Measurements from ENCODE around the gene RBMY1J.
"Not testable (repeated sequence)": the region's sequence is repeated elsewhere in the genome, so short reads cannot be mapped to it uniquely, and the experiment has no call there.

Gene RBMY1J

DNA sequence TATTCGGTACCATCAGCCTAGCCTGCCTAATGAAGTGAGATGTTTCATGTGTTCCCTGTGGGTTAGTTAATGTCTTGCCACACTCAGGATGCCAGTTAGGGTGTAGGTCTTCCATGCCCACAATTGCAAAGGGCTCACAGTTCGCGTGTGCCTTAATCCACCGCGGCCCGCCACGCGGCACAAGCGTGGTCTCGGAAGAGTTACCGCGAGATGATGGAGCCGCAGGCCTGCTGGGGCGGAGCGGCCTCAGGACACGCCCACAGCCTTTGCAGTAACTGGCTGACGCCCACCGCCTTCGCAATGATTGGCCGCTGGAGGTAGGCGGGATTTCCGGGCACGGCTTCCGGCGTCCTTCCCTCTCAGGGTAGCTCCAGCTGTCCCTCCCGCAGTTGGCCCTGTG, at the start of gene RBMY1J:
TSS of gene RBMY1J (plus strand) at position 301 of the 400 bp plus-strand sequence. CDS start 2,038 bp downstream, outside the sequence.
- H3K9me3 Mint-ChIP-seq; H3K36me3 Mint-ChIP-seq (ENCODE audit: low read depth); H3K27ac Mint-ChIP-seq: not testable (repeated sequence)

DNA sequence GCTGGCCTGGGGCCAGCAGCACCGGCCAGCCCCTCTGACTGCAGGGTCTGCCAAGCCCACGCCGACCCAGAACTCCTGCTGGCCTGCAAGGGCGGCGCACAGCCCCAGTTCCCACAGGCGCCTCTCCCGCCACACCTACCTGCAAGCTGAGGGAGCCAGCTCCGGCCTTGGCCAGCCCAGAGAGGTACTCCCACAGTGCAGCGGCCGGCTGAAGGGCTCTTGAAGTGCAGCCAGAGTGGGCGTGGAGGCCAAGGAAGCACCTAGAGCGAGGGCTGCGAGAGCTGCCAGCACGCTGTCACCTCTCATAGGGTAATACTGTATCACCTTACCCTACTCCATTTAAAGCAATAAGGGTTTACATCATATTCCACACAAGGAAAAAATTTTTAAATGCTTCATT, 35.8 kb upstream of the RBMY1J start:
- DNase-seq (ENCODE audit: low spot score) = no peak
- Mint-ChIP-seq H3K9me3 (no peaks in the 10 kb centered on the region), H3K4me1 (ENCODE audit: low read depth) (no peaks in the 10 kb centered on the region), H3K27ac (no peak overlapping the region), H3K27me3 (ENCODE audit: low read depth) (no peaks in the 10 kb centered on the region), H3K4me3 (no peak overlapping the region), H3K36me3 (ENCODE audit: low read depth) (no peaks in the 10 kb centered on the region)

More for the DNA sequence above, at the start of gene RBMY1J:
- H3K4me3 Mint-ChIP-seq; H3K4me1 Mint-ChIP-seq (ENCODE audit: low read depth); DNase-seq (ENCODE audit: low spot score); H3K27me3 Mint-ChIP-seq (ENCODE audit: low read depth): not testable (repeated sequence)

- Mint-ChIP-seq H3K4me1 (ENCODE audit: low read depth) (no peaks in the 10 kb centered on the region), H3K27me3 (ENCODE audit: low read depth) (no peaks in the 10 kb centered on the region), H3K9me3 (peaks cover 2% of the 10 kb centered on the region), H3K4me3 (no peak overlapping the region), H3K36me3 (ENCODE audit: low read depth) (no peaks in the 10 kb centered on the region), H3K27ac (no peak overlapping the region)
- DNase-seq (ENCODE audit: low spot score) = no peak
These were observed 32.6 kb upstream of the RBMY1J start for GRCh38 chrY:22370623-22371022.

DNA sequence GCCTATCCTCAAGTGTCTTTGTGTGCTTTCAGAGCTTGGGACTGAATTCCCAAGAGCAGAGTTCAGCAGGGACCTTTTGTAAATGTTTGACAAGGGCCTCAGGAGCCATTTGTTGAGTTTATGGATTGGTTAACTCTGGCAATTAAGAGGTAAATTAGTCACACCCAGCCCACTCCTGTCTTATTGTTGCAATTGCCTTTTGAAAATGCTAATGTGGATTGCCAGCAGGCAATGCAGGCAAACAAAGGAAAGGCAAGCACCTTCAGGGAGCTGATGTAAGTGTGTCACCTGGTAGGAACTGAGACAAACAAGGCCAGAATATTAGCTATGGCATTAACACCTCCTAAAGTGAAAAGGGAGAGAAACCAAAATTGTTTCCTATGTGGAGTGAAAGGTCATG, 29.7 kb upstream of the RBMY1J start:
- H3K9me3 Mint-ChIP-seq = peaks cover 5% of the 10 kb centered on the region
- no peaks in the 10 kb centered on the region for H3K4me1 Mint-ChIP-seq (ENCODE audit: low read depth)
- no peak overlapping the region for H3K4me3 Mint-ChIP-seq
- DNase-seq (ENCODE audit: low spot score) = no peak
- H3K36me3 Mint-ChIP-seq (ENCODE audit: low read depth) = no peaks in the 10 kb centered on the region
- no peak overlapping the region for H3K27ac Mint-ChIP-seq
- no peaks in the 10 kb centered on the region for H3K27me3 Mint-ChIP-seq (ENCODE audit: low read depth)

- not testable (repeated sequence) for DNase-seq (ENCODE audit: low spot score); H3K36me3 Mint-ChIP-seq (ENCODE audit: low read depth); H3K27me3 Mint-ChIP-seq (ENCODE audit: low read depth); H3K9me3 Mint-ChIP-seq; H3K27ac Mint-ChIP-seq; H3K4me3 Mint-ChIP-seq; H3K4me1 Mint-ChIP-seq (ENCODE audit: low read depth)
These were observed 41.6 kb downstream of the RBMY1J start for GRCh38 chrY:22444718-22445396.

DNA sequence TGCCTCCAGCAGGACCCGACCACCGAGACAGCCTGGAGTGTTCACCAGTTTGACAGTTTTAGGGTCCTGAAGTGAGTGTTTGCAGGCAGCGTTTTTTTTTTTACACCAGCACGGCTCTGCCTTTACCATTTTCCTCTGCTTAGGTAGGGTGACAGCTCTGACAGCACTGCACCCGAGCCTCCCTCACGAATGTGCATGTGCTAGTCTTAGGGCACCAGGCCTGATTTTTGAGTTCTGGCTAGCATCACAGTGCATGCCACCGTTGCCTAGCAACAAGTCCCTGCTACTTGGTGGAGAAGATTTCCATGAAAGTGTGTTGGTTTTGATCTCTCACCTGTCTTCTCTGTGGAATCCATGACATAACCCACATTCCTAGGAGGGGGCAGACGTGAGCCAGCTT, 52.3 kb downstream of the RBMY1J start:
- H3K4me1 Mint-ChIP-seq (ENCODE audit: low read depth); H3K36me3 Mint-ChIP-seq (ENCODE audit: low read depth); H3K27me3 Mint-ChIP-seq (ENCODE audit: low read depth); H3K9me3 Mint-ChIP-seq; H3K27ac Mint-ChIP-seq; H3K4me3 Mint-ChIP-seq; DNase-seq (ENCODE audit: low spot score): not testable (repeated sequence)

- H3K4me1 Mint-ChIP-seq (ENCODE audit: low read depth); H3K27me3 Mint-ChIP-seq (ENCODE audit: low read depth); H3K36me3 Mint-ChIP-seq (ENCODE audit: low read depth); DNase-seq (ENCODE audit: low spot score); H3K4me3 Mint-ChIP-seq; H3K9me3 Mint-ChIP-seq; H3K27ac Mint-ChIP-seq: not testable (repeated sequence)
These were observed 58.8 kb downstream of the RBMY1J start for GRCh38 chrY:22461962-22462361.
